HepG2 (cell line): Measurements from ENCODE around the gene PDGFRB.

Source experiments
- JDP2 ChIP-seq: sonication (generic); formaldehyde crosslinking; IDR thresholded peaks from 2 replicates; pipeline ENCODE4 v1.8.1; 2022; ENCODE audit warnings: missing genetic modification reagents, borderline replicate concordance
- ZNF24 ChIP-seq: fragments of 450-650 bp; IDR thresholded peaks from 2 replicates; pipeline ENCODE4 v1.6.1; 2017; ENCODE audit warnings: antibody characterized with exemption, mild to moderate bottlenecking
- TF ChIP-seq, protein P1 (sequence below): sonication (generic); formaldehyde crosslinking; IDR thresholded peaks from 2 replicates; pipeline ENCODE4 v1.5.0; 2020; ENCODE audit warnings: mild to moderate bottlenecking, missing genetic modification reagents, moderate library complexity
- TF ChIP-seq, protein P2 (sequence below): sonication (generic); formaldehyde crosslinking; IDR thresholded peaks from 2 replicates; pipeline ENCODE4 v1.5.0; 2020; ENCODE audit warnings: missing genetic modification reagents

DNA sequence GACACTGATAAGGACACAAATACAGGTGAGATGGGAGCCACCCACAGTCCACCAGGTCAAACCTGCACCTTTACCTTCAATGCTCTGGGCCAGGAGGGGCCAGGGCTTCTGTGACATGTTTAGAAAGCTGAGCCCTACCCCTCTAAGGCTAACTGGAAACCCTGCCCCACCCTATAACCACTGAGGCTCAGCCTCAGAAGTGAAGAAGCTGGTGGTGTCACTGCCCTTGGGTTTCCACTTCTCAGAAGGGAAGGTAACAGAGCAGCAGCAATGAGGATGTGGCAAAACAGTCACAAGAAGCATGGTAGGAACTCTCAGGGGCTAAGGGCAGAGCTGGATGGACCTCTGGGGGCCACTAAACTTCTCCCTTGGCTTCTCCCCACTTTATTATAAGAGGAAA is 6.0 kb downstream of the PDGFRB start:
- TF ChIP-seq ZNF24 (no peak), JDP2 (CRISPR knock-in tag) (no peak)
- TF ChIP-seq, protein P1, sequence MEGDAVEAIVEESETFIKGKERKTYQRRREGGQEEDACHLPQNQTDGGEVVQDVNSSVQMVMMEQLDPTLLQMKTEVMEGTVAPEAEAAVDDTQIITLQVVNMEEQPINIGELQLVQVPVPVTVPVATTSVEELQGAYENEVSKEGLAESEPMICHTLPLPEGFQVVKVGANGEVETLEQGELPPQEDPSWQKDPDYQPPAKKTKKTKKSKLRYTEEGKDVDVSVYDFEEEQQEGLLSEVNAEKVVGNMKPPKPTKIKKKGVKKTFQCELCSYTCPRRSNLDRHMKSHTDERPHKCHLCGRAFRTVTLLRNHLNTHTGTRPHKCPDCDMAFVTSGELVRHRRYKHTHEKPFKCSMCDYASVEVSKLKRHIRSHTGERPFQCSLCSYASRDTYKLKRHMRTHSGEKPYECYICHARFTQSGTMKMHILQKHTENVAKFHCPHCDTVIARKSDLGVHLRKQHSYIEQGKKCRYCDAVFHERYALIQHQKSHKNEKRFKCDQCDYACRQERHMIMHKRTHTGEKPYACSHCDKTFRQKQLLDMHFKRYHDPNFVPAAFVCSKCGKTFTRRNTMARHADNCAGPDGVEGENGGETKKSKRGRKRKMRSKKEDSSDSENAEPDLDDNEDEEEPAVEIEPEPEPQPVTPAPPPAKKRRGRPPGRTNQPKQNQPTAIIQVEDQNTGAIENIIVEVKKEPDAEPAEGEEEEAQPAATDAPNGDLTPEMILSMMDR (CRISPR knock-in tag): no peak
- TF ChIP-seq, protein P2, sequence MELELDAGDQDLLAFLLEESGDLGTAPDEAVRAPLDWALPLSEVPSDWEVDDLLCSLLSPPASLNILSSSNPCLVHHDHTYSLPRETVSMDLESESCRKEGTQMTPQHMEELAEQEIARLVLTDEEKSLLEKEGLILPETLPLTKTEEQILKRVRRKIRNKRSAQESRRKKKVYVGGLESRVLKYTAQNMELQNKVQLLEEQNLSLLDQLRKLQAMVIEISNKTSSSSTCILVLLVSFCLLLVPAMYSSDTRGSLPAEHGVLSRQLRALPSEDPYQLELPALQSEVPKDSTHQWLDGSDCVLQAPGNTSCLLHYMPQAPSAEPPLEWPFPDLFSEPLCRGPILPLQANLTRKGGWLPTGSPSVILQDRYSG (CRISPR knock-in tag): no peak
